Right ventricle myocardium inferior (tissue), 1 donor: ENCODE measurements around the gene CORO6. TPM values are rescaled to one million over a fixed set of nuclear protein-coding genes. Genes with fewer than 3 reads are reported as not detected.
A peak's percentile ranks its signal among the peaks of the same experiment; 100 is the strongest.

ENCODE experiments used
- ATAC-seq: fragments of 200-7000 bp; cut with Tn5 transposase; one replicate; pipeline ENCODE4 v1.9.1; 2020; ENCODE audit warnings: mild to moderate bottlenecking, moderate library complexity
- DNase-seq: peaks from one replicate; pipeline ENCODE4 v3.0.0; 2021; ENCODE audit errors: missing footprints
- intact Hi-C: fragments of 100-400 bp; cut with DNase I; formaldehyde crosslinking; loops from one replicate; pipeline ENCODE4 v1.11.0; 2022
- total RNA-seq: library from RNA; stranded (reverse); fragmentation: NEBNext Ultra II Directional; extraction: Animal tissue kit (Norgen Biotek cat#: 25700); gene quantifications from one replicate; pipeline ENCODE4 v1.2.1, GENCODE V29; 2021
- donor health status: DM: no; HTN: yes; CAD: no; lungs with severe emphysema.

The CORO6 gene
- total RNA-seq, 1 donor from 2014 or later = 93.2 TPM

GRCh38 chr17:29595943-29596774 lies 26.6 kb downstream of the CORO6 start:
- ATAC-seq = no peak
- intact Hi-C loops = no loop called here
- DNase-seq = peak; percentile 31

GRCh38 chr17:29595107-29595942 lies 27.4 kb downstream of the CORO6 start:
- intact Hi-C loops = no loop called here
- DNase-seq = peak; percentile 28
- no peak for ATAC-seq

- intact Hi-C loops = no loop called here
- ATAC-seq (no peak), DNase-seq (peak; percentile 50)
Observed at GRCh38 chr17:29594519-29595090, 28.1 kb downstream of the CORO6 start.

- no peak for ATAC-seq
- intact Hi-C loops = no loop called here
Observed at GRCh38 chr17:29593591-29594518, 28.9 kb downstream of the CORO6 start.

GRCh38 chr17:29592850-29593551 lies 29.7 kb downstream of the CORO6 start, which contains the start of gene ANKRD13B:
TSS of gene ANKRD13B (plus strand) at chr17:29593132. CDS start at chr17:29593622, 490 bp downstream.
- intact Hi-C loops = no loop called here
- ATAC-seq = no peak
- DNase-seq = peak; percentile 82

More at GRCh38 chr17:29593591-29594518, 28.9 kb downstream of the CORO6 start:
- DNase-seq = peak; percentile 63

GRCh38 chr17:29591737-29592608 lies 30.7 kb downstream of the CORO6 start:
- ATAC-seq = peak; percentile 77
- intact Hi-C loops = loop anchor here (2.0 kb wide), 1 partner anchor 21 kb away; no protein-coding TSS in a partner anchor
- peak; percentile 93 for DNase-seq

GRCh38 chr17:29591146-29591736 lies 31.5 kb downstream of the CORO6 start:
- peak; percentile 79 for DNase-seq

GRCh38 chr17:29590411-29591145 lies 32.1 kb downstream of the CORO6 start:
- DNase-seq (no peak), ATAC-seq (no peak)
- intact Hi-C loops = loop anchor here (2.0 kb wide), 1 partner anchor 22 kb away; no protein-coding TSS in a partner anchor

More at GRCh38 chr17:29591146-29591736, 31.5 kb downstream of the CORO6 start:
- intact Hi-C loops = loop anchor here (2.0 kb wide), 1 partner anchor 22 kb away; no protein-coding TSS in a partner anchor
- ATAC-seq = peak; percentile 2

GRCh38 chr17:29589524-29590410 lies 32.9 kb downstream of the CORO6 start, which contains the start of gene GIT1:
TSS of gene GIT1 (minus strand) at chr17:29589648. CDS start at chr17:29589378, 270 bp downstream.
- ATAC-seq = peak; percentile 89
- peak; percentile 94 for DNase-seq
- intact Hi-C loops = loop anchor here (2.0 kb wide), 1 partner anchor 23 kb away; no protein-coding TSS in a partner anchor

GRCh38 chr17:29588562-29589411 lies 33.9 kb downstream of the CORO6 start:
- ATAC-seq (no peak), DNase-seq (peak; percentile 79)
- intact Hi-C loops = no loop called here

- intact Hi-C loops = no loop called here
- ATAC-seq = no peak
- DNase-seq = no peak
Observed at GRCh38 chr17:29588017-29588561, 34.6 kb downstream of the CORO6 start.

GRCh38 chr17:29587591-29587990 lies 35.1 kb downstream of the CORO6 start:
- intact Hi-C loops = no loop called here
- ATAC-seq = no peak
- peak; percentile 17 for DNase-seq
